Measurements from ENCODE around the gene BTBD9.

Gene BTBD9

GRCh38 chr6:38355519-38355918 is 284.2 kb downstream of the BTBD9 start:
- Histone ChIP-seq H3K36me3 (no peaks in the 10 kb centered on the region), H3K4me3 (ENCODE audit: low read depth, low read length) (no peak overlapping the region), H3K9me3 (ENCODE audit: severe bottlenecking) (no peaks in the 10 kb centered on the region), H3K27ac (no peak overlapping the region), H3K27me3 (ENCODE audit: insufficient read depth, low read depth, severe bottlenecking) (no peaks in the 10 kb centered on the region)
- no peak for TF ChIP-seq CTCF (IDR thresholded peaks at IDR 0.05; ENCODE audit: low read depth, low read length)
- no peak for DNase-seq

- Histone ChIP-seq H3K9me3 (ENCODE audit: severe bottlenecking) (no peaks in the 10 kb centered on the region), H3K27ac (no peak overlapping the region), H3K36me3 (no peaks in the 10 kb centered on the region), H3K27me3 (ENCODE audit: insufficient read depth, low read depth, severe bottlenecking) (no peaks in the 10 kb centered on the region), H3K4me3 (ENCODE audit: low read depth, low read length) (no peak overlapping the region)
- no peak for TF ChIP-seq CTCF (IDR thresholded peaks at IDR 0.05; ENCODE audit: low read depth, low read length)
- no peak for DNase-seq
Measured at GRCh38 chr6:38354905-38355304, 284.8 kb downstream of the BTBD9 start.

DNA sequence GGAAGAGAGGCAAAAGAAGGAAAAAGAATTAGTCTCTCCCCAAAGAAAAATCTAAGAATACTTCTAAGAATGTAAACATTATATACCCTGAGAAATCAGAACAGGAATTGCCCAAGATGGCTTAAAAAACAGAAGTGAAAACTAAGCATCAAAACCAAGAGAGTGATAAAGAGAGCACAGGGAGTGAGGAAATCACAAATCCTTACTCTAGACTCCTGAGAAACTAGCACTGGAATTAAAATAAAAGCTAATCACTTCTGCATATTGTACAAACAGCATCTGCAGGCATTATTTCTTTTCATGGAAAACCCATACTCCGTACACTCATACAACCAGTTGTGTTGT is 285.7 kb downstream of the BTBD9 start:
- no peak for DNase-seq
- Histone ChIP-seq H3K27ac (no peak overlapping the region), H3K9me3 (ENCODE audit: severe bottlenecking) (no peaks in the 10 kb centered on the region), H3K4me3 (ENCODE audit: low read depth, low read length) (no peak overlapping the region), H3K27me3 (ENCODE audit: insufficient read depth, low read depth, severe bottlenecking) (no peaks in the 10 kb centered on the region), H3K36me3 (no peaks in the 10 kb centered on the region)
- TF ChIP-seq CTCF (IDR thresholded peaks at IDR 0.05; ENCODE audit: low read depth, low read length), result no peak

- Histone ChIP-seq H3K4me3 (ENCODE audit: low read depth, low read length) (no peak overlapping the region), H3K9me3 (ENCODE audit: severe bottlenecking) (no peaks in the 10 kb centered on the region), H3K27me3 (ENCODE audit: insufficient read depth, low read depth, severe bottlenecking) (no peaks in the 10 kb centered on the region), H3K27ac (no peak overlapping the region), H3K36me3 (no peaks in the 10 kb centered on the region)
- DNase-seq, result no peak
- no peak for TF ChIP-seq CTCF (IDR thresholded peaks at IDR 0.05; ENCODE audit: low read depth, low read length)
Measured at GRCh38 chr6:38353310-38354036, 286.3 kb downstream of the BTBD9 start.

DNA sequence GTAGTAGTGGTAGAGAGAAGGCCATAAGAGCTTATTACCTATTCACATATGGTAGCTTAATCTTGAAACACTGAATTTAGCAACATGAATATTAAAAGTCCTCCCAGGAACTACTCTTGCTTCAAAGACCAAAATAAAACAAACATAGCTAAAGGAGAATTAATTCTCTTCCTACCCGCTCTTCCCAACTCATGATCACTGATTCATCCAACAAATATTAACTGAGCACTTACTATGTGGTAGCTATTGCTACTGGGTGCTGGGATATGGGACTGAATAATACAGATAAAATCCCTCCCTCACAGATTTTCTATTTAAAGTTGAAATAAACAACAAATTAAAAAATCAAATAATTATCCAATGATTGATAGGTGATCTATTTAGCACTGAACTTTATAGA is 287.1 kb downstream of the BTBD9 start:
- TF ChIP-seq CTCF (IDR thresholded peaks at IDR 0.05; ENCODE audit: low read depth, low read length), result no peak
- Histone ChIP-seq H3K27ac (no peak overlapping the region), H3K9me3 (ENCODE audit: severe bottlenecking) (no peaks in the 10 kb centered on the region), H3K4me3 (ENCODE audit: low read depth, low read length) (no peak overlapping the region), H3K36me3 (no peaks in the 10 kb centered on the region), H3K27me3 (ENCODE audit: insufficient read depth, low read depth, severe bottlenecking) (no peaks in the 10 kb centered on the region)
- no peak for DNase-seq

GRCh38 chr6:38350942-38351341 is 288.8 kb downstream of the BTBD9 start:
- H3K27ac ChIP-seq, result peak overlapping the region; percentile 2; the same call in 1 of the 2 replicates
- no peak for TF ChIP-seq CTCF (IDR thresholded peaks at IDR 0.05; ENCODE audit: low read depth, low read length)
- DNase-seq, result no peak
- no peaks in the 10 kb centered on the region for H3K9me3 ChIP-seq (ENCODE audit: severe bottlenecking)
- no peak overlapping the region for H3K4me3 ChIP-seq (ENCODE audit: low read depth, low read length)
- no peaks in the 10 kb centered on the region for H3K36me3 ChIP-seq
- H3K27me3 ChIP-seq (ENCODE audit: insufficient read depth, low read depth, severe bottlenecking), result no peaks in the 10 kb centered on the region

All from WERI-Rb-1 (cell line).